ENCODE measurements around the gene HECTD1.

HECTD1 gene

DNA sequence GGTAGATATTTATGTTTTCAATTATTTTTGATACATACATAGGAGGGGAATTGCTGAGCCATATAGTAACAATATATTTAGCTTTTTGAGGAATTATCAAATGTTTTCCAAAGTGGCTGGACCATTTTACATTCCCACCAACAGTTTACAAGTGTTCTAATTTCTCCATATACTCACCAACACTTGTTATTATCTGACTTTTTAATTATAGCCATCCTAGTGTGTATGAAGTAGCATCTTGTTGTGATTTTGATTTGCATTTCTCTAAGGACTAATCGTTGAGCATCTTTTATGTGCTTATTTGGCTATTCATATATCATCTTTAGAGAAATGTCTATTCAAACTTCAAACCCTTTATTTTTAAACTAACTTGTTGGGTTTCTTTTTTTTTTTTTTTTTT lies 17.2 kb upstream of the HECTD1 start:
- Histone ChIP-seq H3K9ac (ENCODE audit: low read depth, low read length, poor library complexity) (no peak overlapping the region), H2BK15ac (ENCODE audit: low read length) (no peak overlapping the region), H3K4me2 (ENCODE audit: insufficient read depth, low read length, poor library complexity, severe bottlenecking) (no peak overlapping the region), H2AK5ac (ENCODE audit: low read depth, low read length) (no peak overlapping the region), H4K8ac (ENCODE audit: low read depth, low read length) (no peak overlapping the region), H3K27me3 (ENCODE audit: control insufficient read depth in 3 of 3, insufficient read depth in 3 of 3, low read depth in 1 of 3, low read length in 3 of 3) (no peaks in the 10 kb centered on the region), H3K4ac (ENCODE audit: low read length) (no peak overlapping the region), H3K79me1 (ENCODE audit: low read depth, low read length) (no peaks in the 10 kb centered on the region), H3K14ac (ENCODE audit: low read length) (no peak overlapping the region), H2AFZ (ENCODE audit: low read length) (no peak overlapping the region), H4K91ac (ENCODE audit: low read depth, low read length, poor library complexity) (no peak overlapping the region), H2BK120ac (ENCODE audit: low read depth, low read length) (no peak overlapping the region), H2BK5ac (ENCODE audit: low read length) (no peak overlapping the region), H3K9me3 (replicated peaks in 1 of 2; ENCODE audit: control insufficient read depth in 2 of 2, insufficient read depth in 1 of 2, low read depth in 1 of 2, low read length in 2 of 2) (no peaks in the 10 kb centered on the region), H3K36me3 (replicated peaks in 1 of 2; ENCODE audit: control insufficient read depth in 2 of 2, insufficient read depth in 2 of 2, low read length in 2 of 2) (no peaks in the 10 kb centered on the region), H3K18ac (ENCODE audit: low read length) (no peak overlapping the region), H3K4me1 (ENCODE audit: control insufficient read depth in 2 of 2, insufficient read depth in 1 of 2, low read depth in 1 of 2, low read length in 2 of 2) (peaks cover 2 to 3% of the 10 kb centered on the region in 2 donors), H3K23ac (ENCODE audit: low read depth, low read length, poor library complexity) (no peak overlapping the region), H3K4me3 (ENCODE audit: low read length in 2 of 2) (no peak overlapping the region), H2BK12ac (ENCODE audit: low read length) (no peak overlapping the region), H3K27ac (replicated peaks; ENCODE audit: low read length) (no peak overlapping the region)
- WGBS, 2 donors (ENCODE audit: extremely low coverage in 2 of 2, insufficient read length in 2 of 2, insufficient replicate concordance in 1 of 2) = no CpG with 5 or more reads among the region's 1 CpG
- no peak for DNase-seq (ENCODE audit: low spot score)

- no peak overlapping the region for H3K27ac ChIP-seq (replicated peaks; ENCODE audit: low read length)
- no peak overlapping the region for H3K18ac ChIP-seq (ENCODE audit: low read length)
- H3K14ac ChIP-seq (ENCODE audit: low read length) = no peak overlapping the region
- H3K36me3 ChIP-seq (replicated peaks in 1 of 2; ENCODE audit: control insufficient read depth in 2 of 2, insufficient read depth in 2 of 2, low read length in 2 of 2) = no peaks in the 10 kb centered on the region
- no peak overlapping the region for H3K4me3 ChIP-seq (ENCODE audit: low read length in 2 of 2)
- no peak overlapping the region for H4K8ac ChIP-seq (ENCODE audit: low read depth, low read length)
- H3K79me1 ChIP-seq (ENCODE audit: low read depth, low read length) = no peaks in the 10 kb centered on the region
- no peak overlapping the region for H2AFZ ChIP-seq (ENCODE audit: low read length)
- no peak overlapping the region for H2AK5ac ChIP-seq (ENCODE audit: low read depth, low read length)
- H3K4ac ChIP-seq (ENCODE audit: low read length) = no peak overlapping the region
- no peak for DNase-seq (ENCODE audit: low spot score)
- H3K4me1 ChIP-seq (ENCODE audit: control insufficient read depth in 2 of 2, insufficient read depth in 1 of 2, low read depth in 1 of 2, low read length in 2 of 2) = no peaks in the 10 kb centered on the region
- no peaks in the 10 kb centered on the region for H3K27me3 ChIP-seq (ENCODE audit: control insufficient read depth in 3 of 3, insufficient read depth in 3 of 3, low read depth in 1 of 3, low read length in 3 of 3)
- H2BK120ac ChIP-seq (ENCODE audit: low read depth, low read length) = no peak overlapping the region
- no peaks in the 10 kb centered on the region for H3K9me3 ChIP-seq (replicated peaks in 1 of 2; ENCODE audit: control insufficient read depth in 2 of 2, insufficient read depth in 1 of 2, low read depth in 1 of 2, low read length in 2 of 2)
- H3K4me2 ChIP-seq (ENCODE audit: insufficient read depth, low read length, poor library complexity, severe bottlenecking) = no peak overlapping the region
- H4K91ac ChIP-seq (ENCODE audit: low read depth, low read length, poor library complexity) = no peak overlapping the region
- no peak overlapping the region for H2BK12ac ChIP-seq (ENCODE audit: low read length)
- no CpG with 5 or more reads among the region's 3 CpGs for WGBS, 2 donors (ENCODE audit: extremely low coverage in 2 of 2, insufficient read length in 2 of 2, insufficient replicate concordance in 1 of 2)
- no peak overlapping the region for H3K23ac ChIP-seq (ENCODE audit: low read depth, low read length, poor library complexity)
- H3K9ac ChIP-seq (ENCODE audit: low read depth, low read length, poor library complexity) = no peak overlapping the region
- no peak overlapping the region for H2BK15ac ChIP-seq (ENCODE audit: low read length)
- no peak overlapping the region for H2BK5ac ChIP-seq (ENCODE audit: low read length)
Observed at GRCh38 chr14:31223331-31223730, 15.7 kb upstream of the HECTD1 start.

DNA sequence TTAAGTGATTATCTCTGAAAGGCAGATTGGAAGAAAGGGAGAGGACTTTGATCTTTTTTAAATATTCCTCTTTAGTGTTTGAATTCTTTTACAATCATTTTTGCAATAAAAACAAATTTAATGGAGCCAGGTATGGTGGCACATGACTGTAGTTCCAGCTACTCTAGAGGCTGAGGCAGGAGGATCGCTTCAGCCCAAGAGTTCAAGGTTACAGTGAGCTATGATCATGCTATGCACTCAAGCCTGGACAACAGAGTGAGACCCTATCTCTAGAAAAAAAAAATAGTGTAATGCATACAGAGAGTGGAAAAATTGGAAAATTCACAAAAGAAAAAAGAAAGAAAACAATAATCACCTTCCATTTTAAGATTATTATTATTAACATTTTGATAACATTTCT lies 15.2 kb upstream of the HECTD1 start:
- Histone ChIP-seq H4K8ac (ENCODE audit: low read depth, low read length) (no peak overlapping the region), H3K9ac (ENCODE audit: low read depth, low read length, poor library complexity) (no peak overlapping the region), H2BK15ac (ENCODE audit: low read length) (no peak overlapping the region), H4K91ac (ENCODE audit: low read depth, low read length, poor library complexity) (no peak overlapping the region), H3K23ac (ENCODE audit: low read depth, low read length, poor library complexity) (no peak overlapping the region), H2AFZ (ENCODE audit: low read length) (no peak overlapping the region), H3K36me3 (replicated peaks in 1 of 2; ENCODE audit: control insufficient read depth in 2 of 2, insufficient read depth in 2 of 2, low read length in 2 of 2) (no peaks in the 10 kb centered on the region), H3K27ac (replicated peaks; ENCODE audit: low read length) (no peak overlapping the region), H3K14ac (ENCODE audit: low read length) (no peak overlapping the region), H2AK5ac (ENCODE audit: low read depth, low read length) (no peak overlapping the region), H2BK120ac (ENCODE audit: low read depth, low read length) (no peak overlapping the region), H2BK5ac (ENCODE audit: low read length) (no peak overlapping the region), H3K4me3 (ENCODE audit: low read length in 2 of 2) (no peak overlapping the region), H3K27me3 (ENCODE audit: control insufficient read depth in 3 of 3, insufficient read depth in 3 of 3, low read depth in 1 of 3, low read length in 3 of 3) (no peaks in the 10 kb centered on the region), H3K4ac (ENCODE audit: low read length) (no peak overlapping the region), H3K79me1 (ENCODE audit: low read depth, low read length) (no peaks in the 10 kb centered on the region), H2BK12ac (ENCODE audit: low read length) (no peak overlapping the region), H3K4me1 (ENCODE audit: control insufficient read depth in 2 of 2, insufficient read depth in 1 of 2, low read depth in 1 of 2, low read length in 2 of 2) (no peaks in the 10 kb centered on the region), H3K18ac (ENCODE audit: low read length) (no peak overlapping the region), H3K4me2 (ENCODE audit: insufficient read depth, low read length, poor library complexity, severe bottlenecking) (no peak overlapping the region), H3K9me3 (replicated peaks in 1 of 2; ENCODE audit: control insufficient read depth in 2 of 2, insufficient read depth in 1 of 2, low read depth in 1 of 2, low read length in 2 of 2) (no peaks in the 10 kb centered on the region)
- no CpG with 5 or more reads among the region's 1 CpG for WGBS, 2 donors (ENCODE audit: extremely low coverage in 2 of 2, insufficient read length in 2 of 2, insufficient replicate concordance in 1 of 2)
- no peak for DNase-seq (ENCODE audit: low spot score)

DNA sequence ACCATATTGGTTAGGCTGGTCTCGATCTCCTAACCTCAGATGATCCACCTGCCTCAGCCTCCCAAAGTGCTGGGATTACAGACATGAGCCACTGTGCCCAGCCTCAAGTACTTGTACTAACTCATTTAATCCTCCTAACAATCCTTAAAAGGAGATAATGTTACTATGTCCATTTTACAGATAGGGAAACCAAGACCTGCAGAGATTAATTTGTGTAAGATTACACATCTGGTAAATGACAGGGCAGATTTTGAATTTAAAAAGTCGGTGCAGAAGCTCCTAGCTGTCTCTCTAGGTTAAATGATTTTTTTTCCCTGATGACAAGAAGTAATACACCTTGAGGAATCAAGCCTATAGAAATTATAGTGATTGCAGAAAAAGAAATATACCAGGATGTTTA lies 13.7 kb upstream of the HECTD1 start:
- Histone ChIP-seq H4K91ac (ENCODE audit: low read depth, low read length, poor library complexity) (no peak overlapping the region), H3K27me3 (ENCODE audit: control insufficient read depth in 3 of 3, insufficient read depth in 3 of 3, low read depth in 1 of 3, low read length in 3 of 3) (no peaks in the 10 kb centered on the region), H3K4me3 (ENCODE audit: low read length in 2 of 2) (no peak overlapping the region), H3K14ac (ENCODE audit: low read length) (no peak overlapping the region), H4K8ac (ENCODE audit: low read depth, low read length) (no peak overlapping the region), H3K9ac (ENCODE audit: low read depth, low read length, poor library complexity) (no peak overlapping the region), H3K4me1 (ENCODE audit: control insufficient read depth in 2 of 2, insufficient read depth in 1 of 2, low read depth in 1 of 2, low read length in 2 of 2) (no peaks in the 10 kb centered on the region), H2BK15ac (ENCODE audit: low read length) (no peak overlapping the region), H3K79me1 (ENCODE audit: low read depth, low read length) (no peaks in the 10 kb centered on the region), H3K4me2 (ENCODE audit: insufficient read depth, low read length, poor library complexity, severe bottlenecking) (no peak overlapping the region), H3K27ac (replicated peaks; ENCODE audit: low read length) (no peak overlapping the region), H2BK5ac (ENCODE audit: low read length) (no peak overlapping the region), H2AK5ac (ENCODE audit: low read depth, low read length) (no peak overlapping the region), H2AFZ (ENCODE audit: low read length) (no peak overlapping the region), H3K9me3 (replicated peaks in 1 of 2; ENCODE audit: control insufficient read depth in 2 of 2, insufficient read depth in 1 of 2, low read depth in 1 of 2, low read length in 2 of 2) (no peaks in the 10 kb centered on the region), H2BK120ac (ENCODE audit: low read depth, low read length) (no peak overlapping the region), H3K23ac (ENCODE audit: low read depth, low read length, poor library complexity) (no peak overlapping the region), H3K18ac (ENCODE audit: low read length) (no peak overlapping the region), H2BK12ac (ENCODE audit: low read length) (no peak overlapping the region), H3K4ac (ENCODE audit: low read length) (no peak overlapping the region), H3K36me3 (replicated peaks in 1 of 2; ENCODE audit: control insufficient read depth in 2 of 2, insufficient read depth in 2 of 2, low read length in 2 of 2) (no peaks in the 10 kb centered on the region)
- WGBS, 2 donors (ENCODE audit: extremely low coverage in 2 of 2, insufficient read length in 2 of 2, insufficient replicate concordance in 1 of 2) = no CpG with 5 or more reads among the region's 2 CpGs
- no peak for DNase-seq (ENCODE audit: low spot score)
